Muscle of arm (tissue), 12 donors: ENCODE measurements around the gene KRT6C. TPM values are rescaled to one million over a fixed set of nuclear protein-coding genes. Genes with fewer than 3 reads are reported as not detected.
"Not testable (repeated sequence)": the region's sequence is repeated elsewhere in the genome, so short reads cannot be mapped to it uniquely, and the experiment has no call there.

ENCODE experiments used
- DNase-seq: peaks from one replicate; pipeline ENCODE4 v3.0.0-alpha.2; 2013
- polyA plus RNA-seq, 12 donors: library from polyadenylated mRNA; unstranded; fragments of 120-200 nt; gene quantifications; one replicate each; pipeline ENCODE4 v1.2.1, GENCODE V29; 2013; ENCODE audit not compliant: insufficient read length in 12 of 12

The KRT6C gene
- polyA plus RNA-seq, 12 donors: 0.15 to 4.9 (median 0.91) TPM; not detected in 8

DNA sequence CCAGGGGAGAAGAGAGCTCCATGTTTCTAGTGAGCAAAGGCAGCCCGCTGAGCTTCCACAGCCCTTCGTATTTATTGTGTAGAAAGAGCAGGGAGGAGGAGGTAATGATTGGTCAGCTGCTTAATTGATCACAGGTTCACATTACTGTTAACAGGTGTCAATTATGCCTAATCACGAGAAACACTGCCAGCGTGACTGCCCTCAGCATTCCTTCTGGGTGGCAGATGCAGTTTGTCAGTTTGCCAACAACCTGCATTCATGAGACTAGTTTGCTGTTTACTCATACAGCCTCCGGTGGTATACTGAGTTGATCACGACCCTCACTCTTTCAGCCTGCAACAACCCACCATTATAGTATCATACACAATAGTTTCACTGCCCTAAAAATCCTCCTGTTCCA lies 27.0 kb upstream of the KRT6C start:
- not testable (repeated sequence) for DNase-seq

DNA sequence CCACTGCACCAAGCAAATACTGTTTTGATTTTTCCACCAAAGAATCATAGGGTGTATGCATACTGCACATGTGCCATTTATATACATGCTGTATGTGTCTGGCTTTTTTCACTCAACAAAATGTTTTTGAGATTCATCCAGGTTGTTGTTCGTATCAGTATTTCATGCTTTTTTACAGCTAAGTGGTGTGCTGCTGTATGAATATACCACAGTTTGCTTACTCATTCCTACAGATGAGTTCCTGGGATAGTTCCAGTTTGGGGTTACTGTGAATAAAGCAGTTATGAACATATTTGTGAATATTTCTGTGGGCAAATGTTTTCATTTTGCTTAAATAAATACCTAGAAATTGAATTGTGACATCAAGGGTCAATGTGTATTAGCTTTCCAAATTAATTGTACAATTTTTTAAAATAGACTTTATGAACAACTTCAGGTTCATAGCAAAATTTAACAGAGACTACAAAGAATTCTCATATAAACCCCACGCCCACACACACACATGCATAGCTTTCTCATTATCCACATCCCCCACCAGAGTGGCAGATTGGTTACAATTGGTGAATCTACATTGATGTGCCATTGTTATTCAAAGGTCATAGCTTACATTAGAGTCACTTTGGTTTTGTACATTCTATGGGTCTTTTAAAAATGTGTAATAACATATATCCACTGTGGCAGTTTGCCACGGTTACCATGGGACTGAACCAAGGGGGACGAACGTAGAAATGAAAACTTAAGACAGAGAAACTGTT lies 26.4 kb upstream of the KRT6C start:
- no peak for DNase-seq

DNA sequence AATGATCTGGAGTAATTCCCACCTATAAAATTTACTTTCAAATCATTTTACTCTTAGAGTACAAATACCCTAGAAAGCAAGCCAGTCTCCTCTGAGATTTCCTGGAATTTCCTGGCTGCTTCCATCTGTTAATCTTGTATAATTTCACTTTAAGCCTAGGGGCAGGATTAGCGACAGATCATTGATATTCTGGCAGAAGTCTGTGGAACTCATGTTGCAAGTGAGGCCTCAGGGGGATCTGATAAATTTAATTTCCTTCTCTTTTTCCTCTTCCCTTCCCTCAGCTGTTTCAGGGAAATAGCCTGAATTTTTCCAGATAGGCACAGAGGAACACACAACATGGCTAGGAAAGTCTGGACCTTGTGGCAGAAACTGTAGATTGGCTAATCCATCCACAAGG lies 25.3 kb upstream of the KRT6C start:
- no peak for DNase-seq

DNA sequence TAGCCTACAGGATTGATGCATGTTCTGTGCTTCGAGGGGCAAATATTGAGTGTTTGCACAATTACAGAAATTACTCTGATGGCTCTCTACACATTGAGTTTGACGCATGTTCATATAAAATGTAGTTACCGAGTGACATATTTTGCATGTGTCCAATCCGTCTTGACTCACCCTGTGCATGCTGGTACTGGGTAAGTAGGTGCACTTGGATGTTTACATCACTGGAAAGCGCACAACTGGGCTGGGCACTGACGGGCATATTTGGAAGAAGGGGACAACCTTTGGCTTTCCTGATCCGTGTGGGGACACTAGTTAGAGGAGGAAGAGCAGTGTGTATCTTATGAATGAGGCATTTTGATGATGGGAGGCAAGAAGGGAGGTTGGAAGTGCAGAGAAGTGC lies 24.4 kb upstream of the KRT6C start:
- DNase-seq: no peak

DNA sequence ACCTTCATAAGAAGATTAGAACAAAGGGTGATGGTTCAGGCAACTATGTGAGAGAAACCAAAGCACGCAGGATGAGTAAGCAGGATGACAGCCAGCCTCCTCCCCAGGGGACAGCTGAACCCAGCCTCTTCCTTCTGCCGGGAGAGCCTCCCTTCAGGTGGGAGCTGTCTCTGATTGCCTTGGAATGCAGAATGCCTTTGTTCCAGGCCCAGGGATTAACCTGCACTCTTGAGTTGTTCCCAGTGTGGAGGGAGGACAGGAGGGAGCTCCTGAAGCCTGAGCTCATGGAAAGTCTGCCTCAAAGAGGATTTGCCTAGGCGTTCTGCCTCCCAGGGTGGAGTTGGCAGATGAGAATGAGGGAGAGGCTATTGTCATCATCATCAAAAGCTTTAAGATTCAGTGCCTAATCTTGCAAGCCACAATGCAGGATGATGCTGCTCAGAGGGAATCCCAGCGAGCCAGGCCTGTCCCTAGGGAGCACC lies 23.0 kb upstream of the KRT6C start:
- no peak for DNase-seq

DNA sequence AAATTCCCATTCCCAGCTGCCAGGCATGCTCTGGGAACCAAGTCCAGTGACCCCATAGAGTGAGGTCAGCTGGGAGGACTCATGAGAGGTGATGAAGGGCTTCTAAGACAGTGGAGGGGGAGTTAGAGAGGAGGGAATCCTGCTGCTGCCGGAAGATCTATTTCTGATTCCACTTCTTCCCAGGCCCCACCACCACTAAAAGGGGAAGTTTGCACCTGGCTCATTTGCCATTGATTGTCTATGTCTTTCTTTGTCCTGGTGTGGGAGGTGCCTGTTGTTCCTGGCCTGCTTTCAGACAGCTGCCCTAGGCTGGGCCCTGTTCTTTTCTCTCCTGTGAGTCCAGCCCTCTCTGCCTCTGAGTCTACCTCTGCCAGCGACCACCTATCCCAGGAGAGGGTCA lies 22.4 kb upstream of the KRT6C start:
- no peak for DNase-seq

DNA sequence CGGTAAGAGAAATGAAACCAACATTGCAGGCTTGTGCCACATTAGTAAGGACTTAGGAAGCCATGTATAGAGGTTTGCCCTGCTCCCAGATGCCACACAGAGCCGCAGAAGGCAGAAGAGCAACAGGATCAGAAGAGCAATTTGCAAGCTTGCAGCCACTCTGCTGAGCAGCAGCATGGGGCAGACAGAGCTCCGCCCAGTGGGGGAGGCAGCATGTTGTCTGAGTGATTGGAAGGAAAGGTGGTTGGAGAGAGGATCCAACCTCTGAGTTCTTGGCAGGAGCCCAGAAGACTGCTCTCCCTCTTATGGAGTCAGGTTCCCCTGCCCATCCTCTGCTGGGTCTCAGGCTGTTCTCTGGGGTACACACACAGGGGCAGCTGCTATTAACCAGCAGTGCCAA lies 21.8 kb upstream of the KRT6C start:
- DNase-seq: no peak

DNA sequence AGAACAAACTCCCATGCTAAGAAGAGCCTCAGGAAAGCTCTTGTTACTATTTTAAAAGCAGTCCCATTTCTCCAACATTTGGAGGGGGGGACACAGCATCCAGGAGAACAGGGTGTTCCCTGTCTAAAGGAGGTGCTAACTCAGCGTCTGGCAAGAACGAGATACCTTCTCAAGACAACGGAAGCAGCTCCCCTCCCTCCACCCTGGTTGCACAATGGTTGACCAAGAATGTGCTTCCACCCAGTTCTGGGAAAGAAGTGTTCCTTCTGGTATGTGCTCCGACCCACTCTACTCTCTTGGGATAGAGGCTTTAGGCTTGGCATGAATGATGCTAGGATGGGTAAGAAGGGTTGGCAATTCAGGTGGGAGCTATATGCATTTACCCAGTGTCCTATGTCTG lies 20.9 kb upstream of the KRT6C start:
- DNase-seq: no peak

DNA sequence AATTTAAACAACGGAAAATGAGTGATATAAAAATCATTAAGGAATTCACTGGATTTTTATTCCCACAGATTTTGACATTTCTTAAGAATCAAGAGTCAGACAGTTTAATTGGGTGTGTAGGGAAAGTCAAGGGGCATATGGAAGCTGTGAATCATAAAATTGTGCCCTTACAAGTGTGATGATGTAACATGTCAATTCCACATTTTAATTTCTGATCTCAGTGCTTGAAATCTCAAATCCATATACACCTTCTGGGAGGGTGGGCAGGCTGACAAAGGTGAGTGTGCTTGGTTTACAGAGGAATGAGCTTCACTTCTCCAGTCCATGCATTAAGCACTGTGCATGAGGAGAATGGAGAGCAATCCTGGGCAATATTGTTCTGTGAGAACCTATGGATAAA lies 20.5 kb upstream of the KRT6C start:
- DNase-seq: no peak

DNA sequence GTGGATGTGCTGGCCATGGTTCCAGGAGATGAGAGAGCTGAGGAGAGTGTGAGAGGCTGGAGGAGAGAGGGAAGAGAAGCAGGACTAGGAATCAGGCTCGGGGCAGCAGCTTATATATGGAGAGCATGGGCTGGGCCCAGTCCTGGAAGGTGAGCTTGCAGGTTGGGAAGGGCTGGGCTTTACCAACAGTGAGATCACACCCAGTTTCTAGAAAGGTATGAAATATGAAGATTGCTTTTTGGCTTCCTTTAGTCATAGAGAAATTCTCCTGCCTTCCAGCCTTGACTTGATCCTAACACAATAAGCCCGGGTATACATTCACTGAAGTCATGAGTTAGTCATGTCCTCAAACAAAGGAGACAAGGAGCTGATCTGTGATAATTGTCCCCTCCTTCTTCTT lies 19.6 kb upstream of the KRT6C start, which contains the start of gene KRT6A:
TSS of gene KRT6A (minus strand) at position 86 of the 400 bp plus-strand sequence. CDS start at position 17, 69 bp downstream.
- no peak for DNase-seq

DNA sequence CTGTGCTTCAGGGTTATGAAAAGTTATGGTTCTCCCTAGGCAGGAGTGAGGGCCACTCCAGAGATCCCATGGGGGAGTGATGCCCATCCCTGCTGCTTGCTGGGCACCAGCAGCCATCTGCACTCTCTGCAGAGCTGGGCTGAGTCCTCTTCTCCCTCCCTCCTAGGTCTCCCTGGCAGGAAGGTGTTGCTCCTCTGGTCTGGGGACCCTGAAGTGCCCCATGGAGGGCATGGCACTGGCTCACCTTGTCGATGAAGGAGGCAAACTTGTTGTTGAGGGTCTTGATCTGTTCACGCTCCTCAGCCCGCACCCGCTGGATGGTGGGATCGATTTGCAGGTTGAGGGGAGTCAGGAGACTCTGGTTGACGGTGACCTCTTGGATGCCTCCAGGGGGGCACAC lies 18.8 kb upstream of the KRT6C start:
- not testable (repeated sequence) for DNase-seq

DNA sequence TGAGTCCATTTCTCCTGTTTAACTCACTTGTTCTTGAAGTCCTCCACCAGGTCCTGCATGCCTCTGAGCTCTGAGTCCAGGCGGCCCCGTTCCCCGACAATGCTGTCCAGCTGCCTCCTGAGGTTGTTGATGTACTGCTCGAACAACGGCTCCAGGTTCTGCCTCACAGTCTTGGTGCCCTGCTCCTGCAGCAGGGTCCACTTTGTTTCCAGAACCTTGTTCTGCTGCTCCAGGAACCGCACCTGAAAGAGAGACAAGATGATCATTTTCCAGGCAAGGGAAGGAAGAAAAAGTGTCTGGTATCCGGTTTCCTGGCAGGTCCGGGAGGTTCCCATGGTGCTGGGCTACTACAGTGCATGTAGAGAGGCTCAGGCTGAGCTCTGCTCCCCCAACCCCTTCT lies 17.9 kb upstream of the KRT6C start:
- DNase-seq: not testable (repeated sequence)

DNA sequence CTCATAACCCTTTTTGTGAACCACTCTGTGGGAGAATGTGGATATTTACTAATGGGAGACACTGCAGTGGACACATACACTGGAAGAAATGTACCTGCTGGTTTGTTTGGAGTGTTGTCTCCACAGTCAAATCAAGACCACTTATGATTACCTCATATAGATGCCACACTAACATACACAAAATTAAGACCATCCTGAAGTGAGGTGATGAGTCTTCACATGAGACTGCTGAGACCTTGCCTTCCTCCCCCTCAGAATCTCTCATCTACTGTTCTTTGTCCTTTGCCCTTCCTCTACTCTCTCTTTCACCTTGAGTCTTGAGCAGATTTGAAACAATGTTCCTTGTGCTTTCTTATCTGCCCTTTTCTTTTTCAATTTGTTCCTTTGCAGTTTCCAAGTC lies 15.1 kb upstream of the KRT6C start:
- no peak for DNase-seq

DNA sequence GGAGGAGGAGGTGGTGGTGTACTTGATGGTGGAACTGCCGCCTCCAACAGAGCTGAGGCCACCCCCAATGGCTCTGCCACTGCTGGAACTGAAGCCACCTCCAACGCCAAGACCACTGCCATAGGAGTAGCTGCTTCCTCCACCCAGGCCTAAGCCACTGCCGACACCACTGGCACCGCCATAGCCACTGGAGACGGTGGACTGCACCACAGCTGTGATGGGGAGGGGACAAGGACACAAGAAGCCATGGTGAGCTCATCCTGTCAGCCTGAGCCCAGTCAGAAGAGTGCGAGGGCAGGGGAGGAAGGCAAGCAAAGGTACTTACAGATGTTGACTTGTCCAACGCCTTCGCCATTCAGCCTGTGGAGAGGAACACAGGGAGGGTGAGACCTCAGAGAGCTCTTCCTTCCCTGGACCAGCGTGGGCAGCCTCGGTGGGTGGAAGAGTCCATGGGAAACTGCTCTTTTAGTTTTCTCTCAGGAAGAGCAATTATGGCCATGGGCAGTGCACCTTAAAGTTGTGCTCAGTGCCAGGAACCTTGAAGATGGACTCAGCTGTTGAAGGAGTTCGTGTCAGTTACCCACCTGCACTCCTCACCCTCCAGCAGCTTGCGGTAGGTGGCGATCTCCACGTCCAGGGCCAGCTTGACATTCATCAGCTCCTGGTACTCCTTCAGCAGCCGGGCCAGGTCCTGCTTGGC lies 14.3 kb upstream of the KRT6C start:
- DNase-seq: not testable (repeated sequence)

DNA sequence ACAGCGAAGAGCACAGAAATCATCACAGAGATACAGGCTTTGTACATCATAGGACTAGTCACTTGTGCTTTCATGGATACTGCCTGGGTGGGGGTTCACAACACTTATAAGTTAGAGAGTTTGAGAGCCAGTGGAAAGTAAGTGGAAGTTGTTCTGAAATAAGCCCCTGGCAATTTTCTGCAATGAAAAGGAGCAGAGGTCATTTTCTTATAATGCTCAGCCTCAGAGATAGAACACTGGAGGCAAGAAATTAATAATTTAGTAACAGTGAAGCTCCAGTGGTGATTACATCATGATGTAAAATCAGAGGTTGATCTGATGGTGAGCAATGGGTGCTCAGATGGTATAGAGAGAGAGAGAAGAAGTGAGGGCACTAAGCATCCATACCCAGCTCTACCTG lies 13.6 kb upstream of the KRT6C start:
- DNase-seq: no peak

DNA sequence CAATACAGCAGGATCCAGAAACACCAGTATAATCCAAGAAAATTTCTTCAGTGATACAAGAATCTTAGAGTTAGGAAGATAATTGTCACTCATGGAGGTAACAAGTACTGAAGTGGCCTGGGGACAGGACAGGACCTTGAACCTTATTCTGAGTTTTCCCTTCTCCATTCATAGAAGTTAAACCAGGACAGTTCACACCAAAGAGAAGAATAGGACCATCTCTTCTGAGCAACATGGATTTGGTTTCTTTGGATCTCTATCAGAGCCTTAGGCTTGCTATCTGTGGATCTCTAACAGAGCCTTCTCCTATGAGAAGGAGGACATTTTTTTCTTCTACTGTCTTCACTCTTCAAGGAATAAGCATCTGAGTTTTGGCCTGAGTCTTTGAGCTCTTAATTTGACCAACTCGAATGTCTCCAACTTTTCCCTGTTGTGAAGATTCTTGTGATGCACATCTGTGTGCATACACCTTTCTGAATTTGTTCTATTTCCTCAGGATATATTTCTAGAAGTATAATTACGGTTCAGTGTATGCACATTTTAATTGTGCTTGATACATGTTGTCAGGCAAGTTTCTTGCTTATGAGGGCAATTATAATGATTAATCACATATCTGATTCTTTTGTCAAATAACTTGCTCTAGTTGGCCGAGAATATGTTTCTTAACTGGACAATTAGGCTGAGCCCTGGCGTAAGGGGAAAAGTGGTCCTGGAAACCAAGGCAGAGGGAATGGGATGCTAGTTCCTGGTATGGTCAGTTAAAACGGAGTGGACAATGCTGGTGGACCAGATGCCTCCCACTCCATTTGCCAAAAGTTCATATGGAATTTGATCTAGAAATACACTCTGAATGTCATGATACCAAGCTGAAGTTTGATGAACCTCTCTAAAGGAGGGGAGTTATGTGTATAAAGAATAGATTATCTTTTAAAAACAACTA lies 12.8 kb upstream of the KRT6C start:
- no peak for DNase-seq

DNA sequence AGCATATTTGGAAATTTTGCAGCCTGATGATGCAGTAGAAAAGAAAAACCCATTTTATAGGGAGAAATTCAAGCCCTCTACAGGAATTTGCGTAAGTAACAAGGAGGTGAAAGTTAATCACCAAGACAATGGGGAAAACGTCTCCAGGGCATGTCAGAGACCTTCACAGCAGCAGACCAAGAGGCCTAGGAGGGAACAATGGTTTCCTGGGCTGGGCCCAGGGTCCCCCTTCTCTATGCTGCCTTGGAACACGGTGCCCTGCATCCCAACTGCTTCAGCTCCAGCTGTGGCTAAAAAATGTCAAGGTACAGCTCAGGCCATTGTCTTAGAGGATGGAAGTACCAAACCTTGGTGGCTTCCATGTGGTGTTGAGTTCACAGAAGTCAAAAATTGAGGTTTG lies 6.5 kb upstream of the KRT6C start:
- DNase-seq: no peak

DNA sequence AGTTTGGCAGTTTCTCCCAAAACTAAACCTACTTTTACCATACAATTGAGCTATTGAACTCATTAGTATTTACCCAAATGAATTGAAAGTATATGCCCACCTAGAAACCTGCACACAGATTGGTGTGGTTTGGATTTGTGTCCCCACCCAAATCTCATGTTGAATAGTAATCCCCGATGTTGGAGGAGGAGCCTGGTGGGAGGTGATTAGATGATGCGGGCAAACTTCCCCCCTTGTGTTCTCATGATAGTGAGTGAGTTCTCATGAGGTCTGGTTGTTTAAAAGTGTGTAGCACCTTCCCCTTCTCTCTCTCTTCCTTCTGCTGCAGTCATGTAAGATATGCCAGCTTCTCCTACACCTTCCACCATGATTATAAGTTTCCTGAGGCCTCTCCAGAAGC lies 4.0 kb upstream of the KRT6C start:
- no peak for DNase-seq

DNA sequence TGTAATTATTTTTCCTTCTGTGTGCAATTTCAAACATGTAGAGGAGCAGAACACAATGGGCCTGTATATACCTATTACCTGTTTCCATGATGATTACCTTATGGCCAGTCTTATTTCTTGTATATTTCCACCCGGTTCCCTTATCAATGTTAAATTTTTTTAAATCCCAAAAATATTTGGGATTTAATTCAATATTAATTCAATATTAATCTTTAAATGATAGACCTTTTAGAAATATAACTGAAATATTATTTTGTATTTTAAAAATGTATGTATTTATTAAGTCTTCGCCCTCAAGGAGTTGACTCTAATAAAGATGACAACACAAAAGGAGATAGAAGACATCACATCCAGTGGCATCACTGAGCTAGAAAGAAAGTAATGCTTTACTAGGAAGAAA lies 607 bp upstream of the KRT6C start:
- no peak for DNase-seq

DNA sequence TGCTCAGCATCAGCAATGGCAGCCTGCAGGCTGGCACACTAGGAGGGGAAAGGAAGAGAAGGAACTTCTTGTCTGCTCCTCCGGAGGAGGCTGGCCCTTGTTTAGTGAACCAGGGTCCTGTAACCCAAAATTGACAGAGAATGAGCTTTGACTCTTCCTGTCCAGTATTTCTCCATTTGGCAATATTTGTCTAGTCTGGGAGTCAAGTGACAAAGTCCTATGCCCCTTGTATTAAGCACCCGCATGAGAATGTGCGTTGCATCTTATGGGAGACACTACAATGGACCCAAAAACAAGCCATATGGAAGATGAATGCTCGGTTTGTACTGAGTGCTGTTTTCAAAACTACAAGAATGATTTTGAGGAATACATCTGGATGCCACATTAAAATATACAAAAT lies 3.8 kb downstream of the KRT6C start:
- DNase-seq: no peak

DNA sequence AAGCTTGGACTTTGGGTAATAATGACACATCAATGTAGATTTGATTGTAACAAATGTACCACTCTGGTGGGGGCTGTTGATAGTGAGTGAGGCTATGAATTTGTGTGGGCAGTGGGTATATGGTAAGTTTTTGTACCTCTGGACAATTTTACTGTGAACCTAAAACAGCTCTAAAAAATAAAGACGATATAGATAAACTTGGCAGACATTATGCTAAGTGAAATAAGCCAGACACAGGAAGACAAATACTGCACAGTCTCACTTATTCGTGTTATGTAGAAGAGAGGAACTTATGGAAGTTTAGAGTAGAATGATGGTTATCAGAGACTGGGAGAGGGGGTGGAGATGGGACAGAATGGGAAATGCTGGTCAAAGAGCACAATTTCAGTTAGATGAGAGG lies 8.7 kb downstream of the KRT6C start:
- DNase-seq: no peak

DNA sequence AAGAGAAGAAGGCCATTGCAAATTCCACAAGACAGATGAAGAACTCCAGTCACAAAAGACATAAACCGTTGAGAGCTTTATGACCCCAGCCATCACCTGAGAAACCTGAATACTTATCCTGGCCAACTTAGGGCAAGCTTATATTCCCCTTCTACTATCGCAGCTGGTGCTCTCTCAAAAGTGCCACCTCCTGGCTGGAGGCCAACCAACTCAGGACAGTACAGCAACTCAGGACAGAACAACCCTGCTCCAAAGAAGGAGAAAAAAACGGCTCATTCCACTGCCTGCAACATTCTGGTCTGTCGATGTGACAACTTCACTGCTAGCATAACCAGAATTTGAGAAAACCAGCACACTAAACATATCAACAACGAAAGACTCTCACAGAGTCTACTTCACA lies 11.9 kb downstream of the KRT6C start:
- DNase-seq: no peak
